ENCODE measurements around the gene SLC5A9.
"Not testable (repeated sequence)": the region's sequence is repeated elsewhere in the genome, so short reads cannot be mapped to it uniquely, and the experiment has no call there.

Gene SLC5A9

GRCh38 chr1:48236716-48237470 is 14.4 kb downstream of the SLC5A9 start:
- DNase-seq (ENCODE audit: extremely low read depth in 1 of 2, low read depth in 1 of 2) = no peak

- DNase-seq (ENCODE audit: extremely low read depth in 1 of 2, low read depth in 1 of 2) = no peak
Observed at GRCh38 chr1:48242141-48242736, 19.7 kb downstream of the SLC5A9 start.

GRCh38 chr1:48245106-48245505 is 22.6 kb downstream of the SLC5A9 start:
- DNase-seq (ENCODE audit: extremely low read depth in 1 of 2, low read depth in 1 of 2) = no peak

GRCh38 chr1:48246727-48247126 is 24.2 kb downstream of the SLC5A9 start:
- no peak for DNase-seq (ENCODE audit: extremely low read depth in 1 of 2, low read depth in 1 of 2)

- DNase-seq (ENCODE audit: extremely low read depth in 1 of 2, low read depth in 1 of 2) = no peak
Observed at GRCh38 chr1:48248356-48248755, 25.8 kb downstream of the SLC5A9 start.

GRCh38 chr1:48249868-48250267 is 27.4 kb downstream of the SLC5A9 start:
- no peak for DNase-seq (ENCODE audit: extremely low read depth in 1 of 2, low read depth in 1 of 2)

- no peak for DNase-seq (ENCODE audit: extremely low read depth in 1 of 2, low read depth in 1 of 2)
Observed at GRCh38 chr1:48250572-48250971, 28.1 kb downstream of the SLC5A9 start.

- no peak for DNase-seq (ENCODE audit: extremely low read depth in 1 of 2, low read depth in 1 of 2)
Observed at GRCh38 chr1:48251323-48251722, 28.8 kb downstream of the SLC5A9 start.

- no peak for DNase-seq (ENCODE audit: extremely low read depth in 1 of 2, low read depth in 1 of 2)
Observed at GRCh38 chr1:48251821-48252220, 29.3 kb downstream of the SLC5A9 start.

- no peak for DNase-seq (ENCODE audit: extremely low read depth in 1 of 2, low read depth in 1 of 2)
Observed at GRCh38 chr1:48254254-48254653, 31.7 kb downstream of the SLC5A9 start.

- no peak for DNase-seq (ENCODE audit: extremely low read depth in 1 of 2, low read depth in 1 of 2)
Observed at GRCh38 chr1:48258106-48258505, 35.6 kb downstream of the SLC5A9 start.

- DNase-seq (ENCODE audit: extremely low read depth in 1 of 2, low read depth in 1 of 2) = no peak
Observed at GRCh38 chr1:48261881-48262400, 39.4 kb downstream of the SLC5A9 start.

- DNase-seq (ENCODE audit: extremely low read depth in 1 of 2, low read depth in 1 of 2) = no peak
Observed at GRCh38 chr1:48263041-48263440, 40.5 kb downstream of the SLC5A9 start.

GRCh38 chr1:48266576-48266975 is 44.1 kb downstream of the SLC5A9 start:
- DNase-seq (ENCODE audit: extremely low read depth in 1 of 2, low read depth in 1 of 2) = no peak

- not testable (repeated sequence) for DNase-seq (ENCODE audit: extremely low read depth in 1 of 2, low read depth in 1 of 2)
Observed at GRCh38 chr1:48277437-48277836, 54.9 kb downstream of the SLC5A9 start.

GRCh38 chr1:48282329-48282728 is 59.8 kb downstream of the SLC5A9 start:
- DNase-seq (ENCODE audit: extremely low read depth in 1 of 2, low read depth in 1 of 2) = not testable (repeated sequence)

GRCh38 chr1:48284696-48285420 is 62.3 kb downstream of the SLC5A9 start:
- DNase-seq (ENCODE audit: extremely low read depth in 1 of 2, low read depth in 1 of 2) = not testable (repeated sequence)

GRCh38 chr1:48285525-48285924 is 63.0 kb downstream of the SLC5A9 start:
- DNase-seq (ENCODE audit: extremely low read depth in 1 of 2, low read depth in 1 of 2) = no peak

GRCh38 chr1:48291421-48291820 is 68.9 kb downstream of the SLC5A9 start:
- DNase-seq (ENCODE audit: extremely low read depth in 1 of 2, low read depth in 1 of 2) = no peak

GRCh38 chr1:48292706-48293105 is 70.2 kb downstream of the SLC5A9 start:
- no peak for DNase-seq (ENCODE audit: extremely low read depth in 1 of 2, low read depth in 1 of 2)

- not testable (repeated sequence) for DNase-seq (ENCODE audit: extremely low read depth in 1 of 2, low read depth in 1 of 2)
Observed at GRCh38 chr1:48294094-48294493, 71.6 kb downstream of the SLC5A9 start.

GRCh38 chr1:48294656-48295055 is 72.1 kb downstream of the SLC5A9 start:
- no peak for DNase-seq (ENCODE audit: extremely low read depth in 1 of 2, low read depth in 1 of 2)
